OCI-LY7 (cell line): Measurements from ENCODE around the gene PPEF2.

Experiments
- EZH2phosphoT487 ChIP-seq: fragments of 200-600 bp; sonication (generic); IDR thresholded peaks from 2 replicates; pipeline ENCODE4 v1.6.1; 2018; ENCODE audit warnings: low read depth, borderline replicate concordance, mild to moderate bottlenecking, mixed run types, antibody characterized with exemption, low read length, moderate library complexity, mixed read lengths
- TF ChIP-seq, protein P1 (sequence below): fragments of 200-600 bp; sonication (generic); conservative IDR thresholded peaks from 2 replicates; pipeline ENCODE4 v1.5.1; 2014; ENCODE audit warnings: mild to moderate bottlenecking, antibody characterized with exemption, low read length, moderate library complexity, mixed read lengths

DNA sequence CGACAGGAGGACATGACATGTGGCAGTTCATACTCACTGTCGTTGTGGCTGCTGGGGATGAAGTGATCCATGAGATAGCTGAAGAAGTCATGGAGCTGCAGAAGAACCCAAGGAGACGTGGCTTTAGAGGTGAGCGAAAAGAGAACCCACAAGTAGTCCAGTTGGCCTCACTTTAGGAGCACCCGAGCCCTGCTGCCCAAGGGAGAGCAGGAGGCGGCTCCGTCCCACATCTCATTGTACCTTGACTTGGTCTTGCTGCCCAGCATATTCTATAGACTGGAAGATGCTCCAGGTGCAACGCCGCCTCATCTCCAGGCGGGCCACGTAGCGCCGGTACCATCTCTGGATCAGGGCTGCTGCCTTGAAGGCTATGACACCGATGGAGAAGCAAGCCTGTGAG, 10.6 kb downstream of the PPEF2 start:
- TF ChIP-seq, protein P1, sequence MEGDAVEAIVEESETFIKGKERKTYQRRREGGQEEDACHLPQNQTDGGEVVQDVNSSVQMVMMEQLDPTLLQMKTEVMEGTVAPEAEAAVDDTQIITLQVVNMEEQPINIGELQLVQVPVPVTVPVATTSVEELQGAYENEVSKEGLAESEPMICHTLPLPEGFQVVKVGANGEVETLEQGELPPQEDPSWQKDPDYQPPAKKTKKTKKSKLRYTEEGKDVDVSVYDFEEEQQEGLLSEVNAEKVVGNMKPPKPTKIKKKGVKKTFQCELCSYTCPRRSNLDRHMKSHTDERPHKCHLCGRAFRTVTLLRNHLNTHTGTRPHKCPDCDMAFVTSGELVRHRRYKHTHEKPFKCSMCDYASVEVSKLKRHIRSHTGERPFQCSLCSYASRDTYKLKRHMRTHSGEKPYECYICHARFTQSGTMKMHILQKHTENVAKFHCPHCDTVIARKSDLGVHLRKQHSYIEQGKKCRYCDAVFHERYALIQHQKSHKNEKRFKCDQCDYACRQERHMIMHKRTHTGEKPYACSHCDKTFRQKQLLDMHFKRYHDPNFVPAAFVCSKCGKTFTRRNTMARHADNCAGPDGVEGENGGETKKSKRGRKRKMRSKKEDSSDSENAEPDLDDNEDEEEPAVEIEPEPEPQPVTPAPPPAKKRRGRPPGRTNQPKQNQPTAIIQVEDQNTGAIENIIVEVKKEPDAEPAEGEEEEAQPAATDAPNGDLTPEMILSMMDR: no peak
- no peak for TF ChIP-seq EZH2phosphoT487
